ENCODE measurements around the gene OXCT1. TPM values are rescaled to one million over a fixed set of nuclear protein-coding genes. Genes with fewer than 3 reads are reported as not detected.

Gene OXCT1
- total and polyA plus RNA-seq, 9 of the 15 experiments (the other 6 are each of a cell fraction or from before 2014, with no cell fraction given) = 24.7 to 61.2 (median 41.9) TPM

- TF ChIP-seq DNMT1 (IDR thresholded peaks at IDR 0.05) = no peak
- no peak for TF ChIP-seq HSF4 (CRISPR knock-in tag; IDR thresholded peaks at IDR 0.05; ENCODE audit: borderline replicate concordance)
- no peak for TF ChIP-seq ZNF830 (CRISPR knock-in tag; IDR thresholded peaks at IDR 0.05)
- no peak for TF ChIP-seq HBP1 (CRISPR knock-in tag; IDR thresholded peaks at IDR 0.05)
Measured at GRCh38 chr5:41843456-41844370, 26.5 kb downstream of the OXCT1 start (continued).

- ChIA-PET POLR2A (interaction anchor here (0.6 kb wide), 1 partner anchor 20 kb away, joined by 3 read pairs; no protein-coding TSS in a partner anchor), CTCF (ENCODE audit: low intra/inter-chr PET ratio) (interaction anchor here (1.2 to 2.4 kb wide), 2 partner anchors 120 to 135 kb away, joined by 5 to 9 read pairs; no protein-coding TSS in a partner anchor)
- Histone ChIP-seq H3K79me2 (ENCODE audit: control insufficient read depth, insufficient read depth, low read length) (no peaks in the 10 kb centered on the region), H3K4me1 (replicated peaks in 1 of 2; ENCODE audit: control insufficient read depth in 2 of 2, insufficient read depth in 2 of 2, low read length in 2 of 2) (no peaks in the 10 kb centered on the region), H2AFZ (ENCODE audit: low read depth, low read length) (no peak overlapping the region), H3K36me3 (ENCODE audit: control insufficient read depth, insufficient read depth, low read length) (peaks cover 44% of the 10 kb centered on the region), H3K9me3 (replicated peaks; ENCODE audit: control insufficient read depth, insufficient read depth, low read depth, low read length) (no peaks in the 10 kb centered on the region), H3K4me2 (ENCODE audit: insufficient read depth, low read length) (no peak overlapping the region), H3K27me3 (ENCODE audit: control insufficient read depth in 2 of 2, insufficient read depth in 2 of 2, low read length in 2 of 2) (no peaks in the 10 kb centered on the region), H3K4me3 (no peak overlapping the region), H3K9ac (ENCODE audit: insufficient read depth in 1 of 2, low read depth in 2 of 2, low read length in 2 of 2) (no peak overlapping the region), H3K27ac (ENCODE audit: extremely low read depth, low read depth, low read length) (no peak overlapping the region), H3K9me1 (ENCODE audit: control insufficient read depth, insufficient read depth, low read length) (no peaks in the 10 kb centered on the region), H4K20me1 (replicated peaks; ENCODE audit: control insufficient read depth, insufficient read depth, low read length) (no peaks in the 10 kb centered on the region)
- in situ Hi-C loops (cut with MboI) = no loop called here
- intact Hi-C loops (cut with micrococcal nuclease) = loop anchor here (1.0 kb wide), 2 partner anchors 134 to 938 kb away; no protein-coding TSS in a partner anchor
- ATAC-seq (no peak), DNase-seq (ENCODE audit: extremely low read depth in 1 of 4, low spot score in 3 of 4) (no peak), FAIRE-seq (no peak)
- no TSS peak for BruUV-seq (replicated peaks)
- TF ChIP-seq SMC3 (conservative IDR thresholded peaks at IDR 0.05; ENCODE audit: insufficient read depth, low read depth, low read length) = no peak
- TF ChIP-seq CBFA2T3 (IDR thresholded peaks at IDR 0.05) = no peak
- TF ChIP-seq BHLHE40 (IDR thresholded peaks at IDR 0.05; ENCODE audit: low read length) = no peak
- TF ChIP-seq RUNX1 (IDR thresholded peaks at IDR 0.05; ENCODE audit: low read depth) = no peak
- TF ChIP-seq ZNF347 (CRISPR knock-in tag; IDR thresholded peaks at IDR 0.05; ENCODE audit: low read depth) = no peak
- TF ChIP-seq HMBOX1 (IDR thresholded peaks at IDR 0.05) = no peak
- TF ChIP-seq RBM34 (IDR thresholded peaks at IDR 0.05; ENCODE audit: borderline replicate concordance, insufficient read depth, low read length) = no peak
- no peak for TF ChIP-seq BACH1 (tag; IDR thresholded peaks at IDR 0.05)
- no peak for TF ChIP-seq HDAC6 (IDR thresholded peaks at IDR 0.05; ENCODE audit: low read depth, low read length)
- no peak for TF ChIP-seq SLC30A9 (CRISPR knock-in tag; IDR thresholded peaks at IDR 0.05)
- no peak for TF ChIP-seq RNF219 (CRISPR knock-in tag; IDR thresholded peaks at IDR 0.05)
- no peak for TF ChIP-seq ETV1 (tag; conservative IDR thresholded peaks at IDR 0.05; ENCODE audit: low read depth)
- TF ChIP-seq MTF1 (CRISPR knock-in tag; IDR thresholded peaks at IDR 0.05; ENCODE audit: borderline replicate concordance) = no peak
Measured at GRCh38 chr5:41842777-41843176, 27.4 kb downstream of the OXCT1 start.

Data from K562 (cell line).